Muscle of leg (tissue), 11 donors: Measurements from ENCODE around the gene DUSP7. TPM values are rescaled to one million over a fixed set of nuclear protein-coding genes. Genes with fewer than 3 reads are reported as not detected.

Experiments used
- DNase-seq: peaks from one replicate; pipeline ENCODE4 v3.0.0; 2013
- H3K27ac ChIP-seq: one replicate; pipeline ENCODE4 v1.5.1; 2013; ENCODE audit warnings: mild to moderate bottlenecking, low read length, control low read depth
- H3K27me3 ChIP-seq: one replicate; pipeline ENCODE4 v1.6.1; 2013; ENCODE audit warnings: low read length; ENCODE audit not compliant: control insufficient read depth, insufficient read depth
- H3K36me3 ChIP-seq: one replicate; pipeline ENCODE4 v1.6.1; 2013; ENCODE audit warnings: low read length; ENCODE audit not compliant: control insufficient read depth, insufficient read depth
- H3K4me1 ChIP-seq: one replicate; pipeline ENCODE4 v1.6.1; 2013; ENCODE audit warnings: low read length; ENCODE audit not compliant: control insufficient read depth, insufficient read depth
- H3K4me3 ChIP-seq: one replicate; pipeline ENCODE4 v1.5.1; 2013; ENCODE audit warnings: low read length, control low read depth
- H3K9me3 ChIP-seq: replicated peaks from 2 replicates; pipeline ENCODE4 v1.6.1; 2013; ENCODE audit warnings: low read depth, low read length; ENCODE audit not compliant: control insufficient read depth
- WGBS: methylation state at CpG from one replicate; pipeline ENCODE4 v1.1.5; 2013; ENCODE audit warnings: missing lambda C conversion rate; ENCODE audit not compliant: insufficient coverage; 5-methylcytosine and 5-hydroxymethylcytosine counted together
- polyA plus RNA-seq, 8 donors: library from polyadenylated mRNA; unstranded; fragments of 120-200 nt; gene quantifications; one replicate each; pipeline versions ENCODE4 v1.2.1 to v1.2.3, GENCODE V29; 2013; ENCODE audit warnings: inconsistent platforms in 1 of 8, low replicate concordance in 1 of 8; ENCODE audit not compliant: insufficient read length in 8 of 8, insufficient read depth in 1 of 8
- total RNA-seq: library from RNA; stranded (reverse); fragments of 120-200 nt; gene quantifications from one replicate; pipeline ENCODE4 v1.2.4, GENCODE V29; 2013

DUSP7 gene
- total and polyA plus RNA-seq, 9 donors, result 14.0 to 32.5 (median 26.1) TPM

DNA sequence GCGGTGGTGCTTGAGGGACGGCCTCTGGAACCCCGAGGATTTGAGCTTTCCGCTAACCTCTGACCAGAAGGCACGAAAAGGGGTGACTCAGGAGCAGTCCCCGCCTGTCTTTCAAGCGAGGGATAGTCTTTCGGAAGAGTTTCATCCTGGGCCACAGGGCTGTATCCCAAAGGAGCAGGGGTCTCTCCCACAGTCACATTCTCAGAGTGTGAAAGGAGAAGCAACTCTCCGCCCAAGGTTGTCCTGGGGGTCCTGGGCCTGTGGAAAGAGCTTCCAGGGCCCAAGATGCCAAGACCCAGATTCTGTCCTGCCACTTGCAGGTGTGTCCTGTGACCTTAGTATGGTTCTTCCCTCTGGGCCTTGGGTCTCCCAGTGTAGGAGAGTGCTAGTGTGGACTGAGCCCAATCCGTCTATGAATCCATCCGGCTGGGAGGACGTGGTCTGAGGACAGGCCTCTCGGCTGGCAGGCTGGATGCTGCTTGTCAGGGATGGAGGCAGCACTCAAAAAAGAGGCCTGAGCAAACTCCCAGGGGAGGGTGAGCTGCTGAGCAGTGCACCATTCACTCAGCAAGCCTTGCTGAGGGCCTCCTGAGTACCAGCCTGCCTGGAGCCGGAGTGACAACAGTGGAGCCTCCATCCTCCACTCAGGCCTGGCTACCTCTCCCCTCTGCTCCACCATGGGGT is 1.6 kb upstream of the DUSP7 start:
- Histone ChIP-seq H3K9me3 (no peaks in the 10 kb centered on the region), H3K36me3 (peaks cover 19% of the 10 kb centered on the region), H3K4me1 (peaks cover 51% of the 10 kb centered on the region), H3K4me3 (peak overlapping the region; percentile 43), H3K27me3 (no peaks in the 10 kb centered on the region), H3K27ac (no peak overlapping the region)
- 58% methylated on average over 14 of the region's 14 CpGs for WGBS
- no peak for DNase-seq

DNA sequence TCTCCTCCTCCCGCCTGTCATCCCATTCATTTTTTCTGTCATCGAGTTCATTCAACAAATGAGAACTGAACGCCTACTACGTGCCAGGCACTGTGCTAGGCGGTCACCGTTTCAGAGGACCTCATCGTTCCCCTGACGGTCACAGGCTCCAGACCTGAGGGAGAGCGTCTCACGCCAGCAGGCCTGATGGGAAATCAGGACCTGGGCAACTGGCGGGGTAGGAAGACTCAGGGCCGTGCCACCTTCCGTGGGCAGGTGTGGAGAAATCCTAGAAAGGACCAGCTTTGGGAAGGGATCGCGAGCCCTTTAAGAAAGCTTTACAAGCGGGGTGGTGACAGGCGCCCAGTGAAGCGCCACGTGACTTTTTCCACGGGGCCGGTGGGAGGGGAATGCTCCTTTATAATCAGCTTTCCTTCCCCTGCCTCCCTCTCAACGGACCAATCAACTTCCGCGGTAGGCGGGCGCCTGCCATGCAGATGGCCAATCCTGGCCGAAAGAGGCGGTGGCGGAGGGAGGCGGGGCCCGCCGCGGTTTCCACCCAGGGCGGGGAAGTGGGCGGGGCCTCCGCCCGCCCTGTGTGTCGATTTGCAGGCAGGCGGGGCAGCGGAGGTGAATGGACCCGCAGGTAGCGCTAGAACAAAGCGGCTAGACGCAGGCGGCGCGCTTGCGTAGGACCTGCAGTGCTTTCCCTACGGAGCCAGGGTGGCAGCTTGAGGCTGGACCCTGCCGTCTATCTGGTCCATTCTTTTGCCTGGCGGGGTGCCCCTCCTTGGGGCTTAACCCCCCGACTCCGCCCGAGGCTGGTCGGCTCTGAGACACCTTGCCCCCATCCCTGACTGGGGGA is 819 bp upstream of the DUSP7 start:
- Histone ChIP-seq H3K27me3 (no peaks in the 10 kb centered on the region), H3K9me3 (no peaks in the 10 kb centered on the region), H3K4me3 (peak overlapping the region; percentile 85), H3K36me3 (peaks cover 26% of the 10 kb centered on the region), H3K27ac (peak overlapping the region; percentile 93), H3K4me1 (peaks cover 51% of the 10 kb centered on the region)
- under 1% methylated on average over 42 of the region's 55 CpGs for whole genome bisulfite sequencing
- DNase-seq, result peak; percentile 100

DNA sequence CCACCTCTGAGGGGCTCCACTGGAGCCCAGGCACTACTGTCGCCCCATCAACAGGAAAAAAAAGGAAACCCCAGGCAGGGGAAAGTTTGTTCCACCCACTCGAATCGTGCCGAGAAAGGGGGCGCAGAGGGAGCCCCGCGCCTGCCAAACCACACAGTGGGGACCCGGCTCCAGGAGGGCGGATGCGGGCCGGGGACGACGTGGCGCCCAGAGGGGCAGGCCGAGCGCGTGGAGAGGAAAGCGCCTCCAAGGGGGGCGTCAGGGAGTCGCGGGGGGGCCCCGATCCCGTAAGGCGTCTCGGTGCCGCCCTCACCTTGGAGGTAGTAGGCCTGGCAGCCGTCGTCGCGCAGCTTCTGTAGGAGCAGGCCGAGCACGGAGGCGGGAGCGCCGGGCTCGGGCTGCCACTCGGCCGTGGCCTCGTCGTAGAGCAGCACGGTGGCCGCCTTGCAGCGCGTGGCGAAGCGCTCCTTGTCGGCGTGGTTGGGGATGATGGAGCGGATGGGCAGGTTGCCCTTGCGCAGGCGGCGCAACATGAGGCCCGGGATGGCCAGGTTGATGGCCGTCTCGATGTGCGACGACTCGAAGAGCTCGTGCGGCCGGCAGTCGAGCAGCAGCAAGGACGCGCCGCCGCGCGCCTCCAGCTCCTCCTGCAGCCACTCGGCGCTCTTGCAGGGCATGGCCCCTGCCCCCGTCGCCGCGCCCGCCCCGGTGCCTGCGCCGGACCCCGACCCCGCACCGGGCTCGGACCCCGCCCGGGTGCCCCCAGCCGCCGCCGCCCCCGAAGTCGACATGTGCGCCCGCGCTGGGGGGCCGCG is 627 bp downstream of the DUSP7 start:
- WGBS, result under 1% methylated on average over 91 of the region's 94 CpGs
- H3K27ac ChIP-seq, result peak overlapping the region; percentile 82
- no peaks in the 10 kb centered on the region for H3K9me3 ChIP-seq
- H3K36me3 ChIP-seq, result peaks cover 40% of the 10 kb centered on the region
- H3K27me3 ChIP-seq, result no peaks in the 10 kb centered on the region
- peak overlapping the region; percentile 89 for H3K4me3 ChIP-seq
- peak; percentile 63 for DNase-seq
- H3K4me1 ChIP-seq, result peaks cover 58% of the 10 kb centered on the region

DNA sequence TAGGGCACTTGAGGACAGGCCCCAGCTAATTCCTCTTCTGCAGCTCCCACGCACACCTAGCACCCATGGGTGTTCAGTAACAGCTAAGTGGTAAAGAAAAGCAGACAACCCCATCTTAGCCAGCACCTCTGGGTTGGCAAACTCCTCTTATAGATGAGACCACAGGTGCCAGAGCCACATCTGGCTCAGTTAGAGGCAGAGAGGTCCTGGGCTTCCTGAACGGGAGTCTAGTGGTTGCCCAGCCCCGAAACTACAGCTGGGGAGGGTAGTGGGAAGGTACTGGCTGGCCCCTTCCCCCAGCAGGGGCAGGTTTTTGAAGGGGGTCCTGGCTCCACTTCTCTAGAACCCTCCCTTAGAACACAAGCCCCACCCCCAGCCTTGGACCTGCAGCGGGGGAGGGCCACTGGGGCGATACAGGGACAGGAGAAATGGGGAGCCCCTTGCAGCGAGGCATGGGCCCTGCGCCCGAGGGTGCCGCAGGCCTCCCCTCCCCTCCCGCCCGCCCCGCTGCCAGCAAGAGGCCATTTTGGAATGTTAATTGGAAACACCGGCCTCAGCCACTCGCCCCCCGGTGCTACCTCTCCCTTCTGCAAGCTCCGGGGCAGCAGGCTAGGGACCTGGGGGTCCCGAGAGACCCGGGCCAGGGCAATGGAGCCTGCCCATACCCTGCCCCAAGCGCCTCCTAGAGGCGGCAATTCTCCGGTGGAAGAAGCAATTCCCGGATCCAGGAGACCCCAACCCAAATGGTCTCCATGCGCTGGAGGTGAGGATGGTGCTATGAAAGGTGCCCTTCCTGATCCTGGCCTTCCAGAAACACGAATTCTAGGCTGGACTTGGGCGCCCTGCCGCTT is 1.5 kb downstream of the DUSP7 start:
- Histone ChIP-seq H3K4me3 (peak overlapping the region; percentile 89), H3K9me3 (no peaks in the 10 kb centered on the region), H3K4me1 (peaks cover 64% of the 10 kb centered on the region), H3K27me3 (no peaks in the 10 kb centered on the region), H3K36me3 (peaks cover 49% of the 10 kb centered on the region), H3K27ac (peak overlapping the region; percentile 82)
- no peak for DNase-seq
- 3% methylated on average over 15 of the region's 26 CpGs for WGBS

DNA sequence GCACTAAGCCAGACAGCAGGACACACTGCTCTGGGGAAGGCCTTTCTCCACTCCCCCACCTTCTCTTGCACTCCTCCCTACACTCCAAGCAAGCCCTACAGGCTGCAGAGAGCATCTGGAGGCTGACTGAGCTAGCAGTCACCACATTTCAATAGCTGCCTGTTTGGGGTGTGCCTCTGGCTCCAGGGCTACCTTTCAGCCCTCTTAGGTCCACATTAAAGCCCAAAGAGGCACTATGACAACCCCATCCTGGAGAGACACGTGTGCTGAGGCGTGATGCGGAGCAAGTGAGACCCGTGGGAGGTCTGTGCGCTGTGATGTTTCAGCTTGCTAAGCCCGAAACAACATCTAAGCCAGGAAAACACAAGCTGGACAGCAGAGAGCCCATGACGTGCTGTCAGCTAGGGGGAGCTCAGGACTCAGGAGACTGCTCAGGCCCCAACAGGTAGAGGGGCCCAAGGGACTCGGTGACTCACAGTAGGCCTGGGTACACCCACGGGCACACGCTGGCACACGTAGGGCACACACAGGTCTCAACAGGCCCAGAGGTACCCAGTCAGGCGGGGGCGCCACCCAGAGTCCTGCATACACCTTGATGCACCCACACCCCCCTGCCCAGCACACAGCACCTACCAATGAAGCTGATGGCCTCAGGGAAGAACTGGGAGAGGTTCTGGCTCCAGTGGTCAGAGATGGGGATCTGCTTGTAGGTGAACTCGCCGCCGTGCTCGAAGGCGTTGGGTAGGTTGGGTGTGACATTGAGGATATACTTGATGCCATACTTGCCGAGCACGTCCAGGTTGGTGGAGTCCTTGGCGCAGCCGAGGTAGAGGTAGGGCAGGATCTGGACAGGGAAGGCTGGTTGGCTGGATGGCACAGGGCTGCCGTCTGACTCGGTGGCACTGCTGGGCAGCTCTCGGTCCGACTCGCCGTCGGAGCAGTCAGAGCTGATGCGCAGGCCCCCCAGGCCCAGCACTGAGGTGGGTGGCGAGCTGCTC is 2.8 kb downstream of the DUSP7 start:
- Histone ChIP-seq H3K4me3 (peak overlapping the region; percentile 89), H3K27me3 (no peaks in the 10 kb centered on the region), H3K36me3 (peaks cover 56% of the 10 kb centered on the region), H3K27ac (peak overlapping the region; percentile 75), H3K4me1 (peaks cover 67% of the 10 kb centered on the region), H3K9me3 (no peaks in the 10 kb centered on the region)
- 51% methylated on average over 26 of the region's 31 CpGs for WGBS
- peak; percentile 70 for DNase-seq

DNA sequence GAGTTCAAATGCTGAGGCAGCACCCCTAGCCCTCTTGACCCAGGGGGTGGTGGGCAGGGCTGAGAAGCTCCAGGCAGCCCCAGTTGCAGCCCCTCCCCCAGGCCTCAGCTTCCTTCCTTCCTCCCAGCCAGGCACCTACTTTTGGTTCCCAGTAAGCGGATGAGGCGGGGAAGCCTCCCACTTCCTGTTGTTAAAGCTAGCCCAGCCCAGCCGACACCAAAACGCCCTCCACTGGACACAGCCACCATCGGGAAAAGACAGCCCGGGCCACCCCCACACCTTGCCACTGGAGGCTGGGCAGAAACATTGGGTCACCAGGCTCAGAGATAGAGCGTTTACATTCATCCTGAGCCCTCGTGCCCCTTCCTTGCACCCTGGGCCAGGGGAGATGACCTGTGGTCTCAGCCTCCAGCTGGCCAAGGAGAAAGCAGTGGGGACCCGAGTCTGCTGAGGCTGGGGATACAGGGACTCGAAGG is 3.5 kb downstream of the DUSP7 start:
- DNase-seq, result peak; percentile 92
- H3K4me3 ChIP-seq, result peak overlapping the region; percentile 25
- peak overlapping the region; percentile 75 for H3K27ac ChIP-seq
- H3K36me3 ChIP-seq, result peaks cover 61% of the 10 kb centered on the region
- WGBS, result 6% methylated on average over 6 of the region's 10 CpGs
- peaks cover 63% of the 10 kb centered on the region for H3K4me1 ChIP-seq
- no peaks in the 10 kb centered on the region for H3K27me3 ChIP-seq
- H3K9me3 ChIP-seq, result no peaks in the 10 kb centered on the region

GRCh38 chr3:52051444-52051843 is 4.9 kb downstream of the DUSP7 start:
- Histone ChIP-seq H3K4me1 (peaks cover 62% of the 10 kb centered on the region), H3K9me3 (no peaks in the 10 kb centered on the region), H3K27ac (no peak overlapping the region), H3K4me3 (no peak overlapping the region), H3K27me3 (no peaks in the 10 kb centered on the region), H3K36me3 (peaks cover 61% of the 10 kb centered on the region)
- 84% methylated on average over 6 of the region's 8 CpGs for WGBS
- no peak for DNase-seq

GRCh38 chr3:52050571-52050970 is 5.8 kb downstream of the DUSP7 start:
- Histone ChIP-seq H3K4me3 (no peak overlapping the region), H3K27me3 (no peaks in the 10 kb centered on the region), H3K9me3 (no peaks in the 10 kb centered on the region), H3K4me1 (peaks cover 67% of the 10 kb centered on the region), H3K27ac (no peak overlapping the region), H3K36me3 (peaks cover 61% of the 10 kb centered on the region)
- DNase-seq, result no peak
- WGBS, result 77% methylated on average over 21 of the region's 21 CpGs
